ENCODE data around the gene ARHGAP26.

Gene ARHGAP26

GRCh38 chr5:142881784-142882126 lies 111.6 kb downstream of the ARHGAP26 start:
- peak; percentile 1 for DNase-seq

- DNase-seq, result no peak
Measured at GRCh38 chr5:142883025-142883424, 112.8 kb downstream of the ARHGAP26 start.

GRCh38 chr5:142883438-142883837 lies 113.3 kb downstream of the ARHGAP26 start:
- no peak for DNase-seq

GRCh38 chr5:142884029-142884428 lies 113.9 kb downstream of the ARHGAP26 start:
- DNase-seq, result no peak

GRCh38 chr5:142886211-142886610 lies 116.0 kb downstream of the ARHGAP26 start:
- DNase-seq, result no peak

GRCh38 chr5:142886956-142887355 lies 116.8 kb downstream of the ARHGAP26 start:
- DNase-seq, result no peak

- peak; percentile 27 for DNase-seq
Measured at GRCh38 chr5:142888469-142889085, 118.4 kb downstream of the ARHGAP26 start.

- no peak for DNase-seq
Measured at GRCh38 chr5:142892021-142892420, 121.8 kb downstream of the ARHGAP26 start.

- DNase-seq, result no peak
Measured at GRCh38 chr5:142894315-142894714, 124.1 kb downstream of the ARHGAP26 start.

GRCh38 chr5:142894749-142895148 lies 124.6 kb downstream of the ARHGAP26 start:
- no peak for DNase-seq

GRCh38 chr5:142896325-142897007 lies 126.3 kb downstream of the ARHGAP26 start:
- no peak for DNase-seq

GRCh38 chr5:142897328-142897727 lies 127.2 kb downstream of the ARHGAP26 start:
- DNase-seq, result no peak

- DNase-seq, result no peak
Measured at GRCh38 chr5:142900927-142901326, 130.8 kb downstream of the ARHGAP26 start.

- no peak for DNase-seq
Measured at GRCh38 chr5:142901476-142902185, 131.5 kb downstream of the ARHGAP26 start.

- no peak for DNase-seq
Measured at GRCh38 chr5:142902186-142902965, 132.2 kb downstream of the ARHGAP26 start.

- no peak for DNase-seq
Measured at GRCh38 chr5:142904416-142904815, 134.2 kb downstream of the ARHGAP26 start.

- no peak for DNase-seq
Measured at GRCh38 chr5:142905348-142905747, 135.2 kb downstream of the ARHGAP26 start.

- DNase-seq, result no peak
Measured at GRCh38 chr5:142906863-142907671, 136.9 kb downstream of the ARHGAP26 start.

- DNase-seq, result no peak
Measured at GRCh38 chr5:142908659-142909058, 138.5 kb downstream of the ARHGAP26 start.

GRCh38 chr5:142910128-142910527 lies 140.0 kb downstream of the ARHGAP26 start:
- DNase-seq, result no peak

GRCh38 chr5:142911170-142911569 lies 141.0 kb downstream of the ARHGAP26 start:
- DNase-seq, result no peak

- DNase-seq, result no peak
Measured at GRCh38 chr5:142911775-142912174, 141.6 kb downstream of the ARHGAP26 start.

All from NCI-H1105 treated with DMSO at 0.1 percent for 48 hours (cell line).